Spleen (tissue), 7 donors: ENCODE results near the gene CNOT6.

Experiments
- CTCF ChIP-seq, 11 experiments: fragments of 200-600 bp in 7 of 11; fragments of 450-650 bp in 4 of 11; sonication (generic) in 4 of 11; IDR thresholded peaks in 8 of 11; conservative IDR thresholded peaks in 3 of 11; 1 replicate in 7 of 11; 2 replicates in 4 of 11; pipeline versions ENCODE4 v1.4.0 to v1.8.0; 2016 to 2021; ENCODE audit warnings: antibody characterized with exemption in 11 of 11, inconsistent platforms in 4 of 11, mild to moderate bottlenecking in 1 of 11
- POLR2A ChIP-seq, 3 donors: fragments of 450-650 bp; IDR thresholded peaks; one replicate each; pipeline ENCODE4 v1.5.1; 2017; ENCODE audit warnings: antibody characterized with exemption in 3 of 3, mild to moderate bottlenecking in 1 of 3
- POLR2AphosphoS5 ChIP-seq, 3 donors: sonication (generic); formaldehyde crosslinking; IDR thresholded peaks; one replicate each; pipeline ENCODE4 v1.5.1; 2017; ENCODE audit warnings: antibody characterized with exemption in 3 of 3
- donor health status: DM: no; HTN: no; CAD: no; lungs with moderate emphysema.
- donor health status: DM: no; HTN: no; CAD: no.
- donor health status: DM: no; HTN: no; CAD: no.

GRCh38 chr5:180548563-180548962 is 54.4 kb downstream of the CNOT6 start:
- TF ChIP-seq CTCF (IDR thresholded peaks at IDR 0.05 in 8 of 11, conservative IDR thresholded peaks at IDR 0.05 in 3 of 11): no peak
- no peak for TF ChIP-seq POLR2A (IDR thresholded peaks at IDR 0.05)
- no peak for TF ChIP-seq POLR2AphosphoS5 (IDR thresholded peaks at IDR 0.05)
